Fibroblast of villous mesenchyme (primary cell): ENCODE measurements around the gene STARD7. TPM values are rescaled to one million over a fixed set of nuclear protein-coding genes. Genes with fewer than 3 reads are reported as not detected.

ENCODE experiments used
- DNase-seq: peaks from one replicate; pipeline ENCODE4 v3.0.0-alpha.2; 2010; ENCODE audit warnings: low read depth
- H3K4me3 ChIP-seq: 2 replicates; pipeline ENCODE4 v1.5.1; 2011; ENCODE audit warnings: low read depth, mild to moderate bottlenecking, low read length
- CTCF ChIP-seq: IDR thresholded peaks from 2 replicates; pipeline ENCODE4 v1.5.1; 2012; ENCODE audit warnings: low read depth, mild to moderate bottlenecking, low read length; ENCODE audit not compliant: insufficient read depth
- total RNA-seq: library from RNA; depleted of rRNA; stranded (reverse); fragments of >200 nt; gene quantifications from 2 replicates; pipeline ENCODE4 v1.2.3, GENCODE V29; 2012

Gene STARD7
- total RNA-seq, 1 donor, result 209 TPM

GRCh38 chr2:96207073-96207773 is 1.4 kb downstream of the STARD7 start:
- TF ChIP-seq CTCF, result no peak
- H3K4me3 ChIP-seq, result peak overlapping the region; percentile 92
- DNase-seq, result peak; percentile 55

- no peak for TF ChIP-seq CTCF
- H3K4me3 ChIP-seq, result peak overlapping the region; percentile 28
- peak; percentile 40 for DNase-seq
These were observed 2.7 kb downstream of the STARD7 start for GRCh38 chr2:96205888-96206287.

GRCh38 chr2:96204836-96205624 is 3.6 kb downstream of the STARD7 start:
- DNase-seq, result peak; percentile 23
- H3K4me3 ChIP-seq, result no peak overlapping the region
- no peak for TF ChIP-seq CTCF

- peak; percentile 29 for DNase-seq
- no peak for TF ChIP-seq CTCF
- peak overlapping the region; percentile 28 for H3K4me3 ChIP-seq
These were observed 5.2 kb downstream of the STARD7 start for GRCh38 chr2:96203130-96204028.

GRCh38 chr2:96202152-96202854 is 6.3 kb downstream of the STARD7 start:
- no peak overlapping the region for H3K4me3 ChIP-seq
- no peak for DNase-seq
- TF ChIP-seq CTCF, result no peak

- no peak overlapping the region for H3K4me3 ChIP-seq
- TF ChIP-seq CTCF, result no peak
- no peak for DNase-seq
These were observed 7.3 kb downstream of the STARD7 start for GRCh38 chr2:96201338-96201737.
